ENCODE measurements around the gene ADPRHL1. TPM values are rescaled to one million over a fixed set of nuclear protein-coding genes. Genes with fewer than 3 reads are reported as not detected.

Gene ADPRHL1
- total RNA-seq, 1 experiment from 2014 or later = 2.7 TPM

DNA sequence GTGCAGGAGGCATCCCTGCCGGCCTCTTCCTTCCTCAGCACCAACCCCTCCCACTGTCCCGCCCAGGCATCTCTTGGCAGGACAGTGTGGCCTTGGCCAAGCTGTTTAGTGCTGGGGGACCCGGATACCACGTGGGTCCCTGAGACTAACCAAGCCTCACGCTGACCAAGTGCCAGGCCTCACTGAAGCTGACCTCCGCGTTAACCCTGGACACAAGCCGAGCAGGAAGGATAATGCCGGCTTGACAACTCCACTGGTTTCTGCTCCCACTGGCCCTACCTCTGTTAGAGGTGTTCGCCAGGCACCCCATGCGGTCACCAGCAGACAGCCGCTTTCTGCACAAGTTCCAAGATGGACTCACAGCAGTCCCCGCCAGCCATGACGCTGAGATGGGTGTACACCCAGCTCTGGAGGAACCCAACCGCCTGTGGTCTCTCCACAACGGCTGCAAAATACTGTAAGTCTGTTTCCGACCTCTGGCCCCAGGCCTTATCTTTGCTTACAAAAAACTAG, 101.7 kb downstream of the ADPRHL1 start:
- Histone ChIP-seq H3K23me2 (ENCODE audit: insufficient read length, low read depth, low read length, poor library complexity, severe bottlenecking) (no peaks in the 10 kb centered on the region), H3K14ac (ENCODE audit: insufficient read depth, low read length) (no peak overlapping the region), H3K4ac (ENCODE audit: low read depth, low read length) (no peak overlapping the region), H3K9ac (ENCODE audit: extremely low read depth, insufficient read length, low read length) (no peak overlapping the region), H3K56ac (ENCODE audit: insufficient read length, low read depth, low read length) (no peak overlapping the region), H2AFZ (ENCODE audit: low read length) (no peak overlapping the region), H3K4me1 (ENCODE audit: insufficient read depth, low read length) (no peaks in the 10 kb centered on the region), H2BK5ac (ENCODE audit: insufficient read length, low read length) (no peak overlapping the region), H3K23ac (ENCODE audit: insufficient read length, low read depth, low read length) (no peak overlapping the region), H2AK5ac (ENCODE audit: insufficient read length, low read length) (no peak overlapping the region), H4K8ac (replicated peaks; ENCODE audit: insufficient read length, low read depth, low read length) (no peak overlapping the region), H3K79me2 (ENCODE audit: insufficient read depth, low read length) (no peaks in the 10 kb centered on the region), H4K91ac (ENCODE audit: insufficient read length, low read depth, low read length) (no peak overlapping the region), H3K4me2 (ENCODE audit: insufficient read depth, insufficient read length, low read length) (no peak overlapping the region), H4K20me1 (ENCODE audit: control insufficient read depth, insufficient read depth, insufficient read length) (no peaks in the 10 kb centered on the region), H3K9me3 (ENCODE audit: control insufficient read depth, low read depth, low read length) (no peaks in the 10 kb centered on the region), H3K18ac (ENCODE audit: insufficient read length, low read depth, low read length) (no peak overlapping the region), H3K27ac (ENCODE audit: insufficient read length, low read depth, low read length) (no peak overlapping the region), H3K79me1 (ENCODE audit: insufficient read depth, low read depth, low read length, poor library complexity, severe bottlenecking) (no peaks in the 10 kb centered on the region), H3T11ph (ENCODE audit: low read length) (no peak overlapping the region), H2BK120ac (ENCODE audit: low read depth, low read length, poor library complexity, severe bottlenecking) (no peak overlapping the region), H2BK20ac (ENCODE audit: low read depth, low read length, poor library complexity, severe bottlenecking) (no peak overlapping the region), H3K27me3 (ENCODE audit: insufficient read depth, low read length) (no peaks in the 10 kb centered on the region), H2BK12ac (ENCODE audit: insufficient read length, low read depth, low read length) (no peak overlapping the region), H4K5ac (ENCODE audit: insufficient read length, low read depth, low read length) (no peak overlapping the region), H2BK15ac (ENCODE audit: low read depth, low read length) (no peak overlapping the region)
- no peak for TF ChIP-seq CTCF (conservative IDR thresholded peaks at IDR 0.05)
- no peak overlapping the region for H3K4me3 Mint-ChIP-seq
- peaks cover 53 to 66% (median 64%) of the 10 kb centered on the region in 3 experiments for H3K36me3 Mint-ChIP-seq (ENCODE audit: insufficient read depth in 1 of 3, low read depth in 3 of 3)
- H3K4me1 Mint-ChIP-seq = no peaks in the 10 kb centered on the region; a peak in 1 of 4 replicates
- no CpG with 5 or more reads among the region's 17 CpGs for WGBS (ENCODE audit: extremely low coverage, insufficient read length, low lambda C conversion rate)
- H3K27me3 Mint-ChIP-seq (ENCODE audit: low read depth) = no peaks in the 10 kb centered on the region
- DNase-seq = peak; percentile 27
- H3K27ac Mint-ChIP-seq = no peak overlapping the region
- peaks cover 0 to 3% of the 10 kb centered on the region in 2 experiments; a peak in 2 of 5 replicates for H3K9me3 Mint-ChIP-seq
